ENCODE measurements around the gene KLHDC10.
"Not testable (repeated sequence)": the region's sequence is repeated elsewhere in the genome, so short reads cannot be mapped to it uniquely, and the experiment has no call there.

KLHDC10 gene

GRCh38 chr7:130162196-130162595 is 91.9 kb downstream of the KLHDC10 start:
- DNase-seq = no peak

DNA sequence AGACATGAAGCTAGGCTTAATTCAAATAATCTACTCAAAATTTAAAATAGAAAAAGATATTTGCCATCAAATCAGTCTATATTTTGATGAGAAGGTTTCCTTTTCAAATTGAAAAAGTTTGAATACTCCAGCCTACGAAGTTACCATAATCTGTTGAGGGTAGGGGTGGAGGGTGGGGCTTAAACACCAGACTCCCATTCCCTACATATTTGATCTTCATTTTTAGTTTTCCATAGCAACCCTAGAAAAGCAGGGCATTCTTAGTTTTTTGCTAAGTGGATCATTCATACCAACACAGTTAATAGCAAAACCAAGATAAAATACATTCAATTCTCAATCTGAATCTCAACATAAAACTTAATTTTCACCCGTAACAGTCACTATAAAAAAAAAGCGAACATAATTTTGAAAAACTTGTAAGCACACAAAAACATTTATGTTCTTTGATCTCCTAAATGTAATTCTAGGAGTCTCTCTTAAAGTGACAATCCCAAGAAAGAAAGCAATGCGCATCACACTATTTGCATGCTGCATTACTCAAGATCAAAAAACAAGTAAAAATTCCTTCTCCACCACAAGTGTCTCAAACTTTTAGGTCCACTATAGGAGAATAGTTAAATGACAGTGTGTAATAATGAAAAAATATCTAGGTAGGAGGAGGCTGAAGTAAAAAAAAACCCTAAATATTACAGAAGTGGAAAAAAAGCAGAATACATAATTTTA is 104.1 kb downstream of the KLHDC10 start:
- DNase-seq = no peak

DNA sequence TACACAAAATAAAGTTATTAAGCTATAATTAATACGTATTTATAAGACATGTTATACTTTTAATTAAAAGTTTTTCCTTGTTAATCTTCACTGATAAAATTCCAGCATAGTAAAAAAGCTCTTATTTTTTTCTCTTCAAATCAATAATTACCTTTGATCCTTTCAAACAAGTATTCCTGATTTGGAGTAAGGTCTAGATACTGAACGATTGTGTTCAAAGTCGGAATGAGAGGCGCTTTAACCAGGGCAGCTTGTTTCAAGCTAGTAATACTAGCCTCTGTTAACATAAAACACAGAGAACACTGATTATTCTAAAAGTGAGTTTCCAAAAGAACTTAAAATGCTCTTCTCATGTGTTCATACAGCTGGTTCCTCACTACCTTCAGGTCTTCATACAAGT is 107.9 kb downstream of the KLHDC10 start:
- DNase-seq = no peak

- DNase-seq = no peak
Measured at GRCh38 chr7:130179631-130180030, 109.3 kb downstream of the KLHDC10 start.

GRCh38 chr7:130180571-130181262 is 110.4 kb downstream of the KLHDC10 start:
- DNase-seq = no peak

DNA sequence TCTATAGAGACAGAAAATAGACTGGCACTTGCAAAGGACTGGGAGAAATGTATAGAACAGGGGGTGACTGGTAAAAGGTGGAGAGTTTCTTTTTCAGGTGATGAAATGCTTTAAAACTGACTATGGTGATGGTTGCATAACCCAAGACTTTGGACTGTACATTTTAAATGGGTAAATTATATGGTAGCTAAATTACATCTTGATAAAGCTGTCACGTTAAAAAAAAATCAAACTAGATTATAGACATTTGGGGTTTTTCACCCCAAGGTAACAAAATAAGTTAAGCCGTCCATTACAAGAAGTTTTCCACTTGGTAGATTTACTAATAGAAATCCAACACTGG is 110.9 kb downstream of the KLHDC10 start:
- no peak for DNase-seq

GRCh38 chr7:130182990-130183389 is 112.7 kb downstream of the KLHDC10 start:
- no peak for DNase-seq

DNA sequence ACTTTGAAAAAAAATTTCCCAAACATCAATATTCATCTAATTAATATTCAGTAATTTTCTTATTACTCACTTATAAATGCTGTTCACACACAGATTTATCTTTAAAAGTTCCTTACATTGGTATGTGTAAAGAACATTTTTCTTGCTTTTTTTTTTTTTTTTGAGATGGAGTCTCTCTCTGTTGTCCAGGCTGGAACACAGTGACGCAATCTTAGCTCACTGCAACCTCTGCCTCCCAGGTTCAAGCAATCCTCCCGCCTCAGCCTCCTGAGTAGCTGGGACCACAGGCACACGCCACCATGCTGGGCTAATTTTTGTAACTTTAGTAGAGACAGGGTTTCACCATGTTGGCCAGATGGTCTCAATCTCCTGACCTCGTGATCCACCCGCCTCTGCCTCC is 114.0 kb downstream of the KLHDC10 start:
- not testable (repeated sequence) for DNase-seq

Data from eye (tissue), 1 donor.